ENCODE data around the gene C1QTNF9B. TPM values are rescaled to one million over a fixed set of nuclear protein-coding genes. Genes with fewer than 3 reads are reported as not detected.

Gene C1QTNF9B
- total RNA-seq, 1 donor from 2014 or later = not detected

DNA sequence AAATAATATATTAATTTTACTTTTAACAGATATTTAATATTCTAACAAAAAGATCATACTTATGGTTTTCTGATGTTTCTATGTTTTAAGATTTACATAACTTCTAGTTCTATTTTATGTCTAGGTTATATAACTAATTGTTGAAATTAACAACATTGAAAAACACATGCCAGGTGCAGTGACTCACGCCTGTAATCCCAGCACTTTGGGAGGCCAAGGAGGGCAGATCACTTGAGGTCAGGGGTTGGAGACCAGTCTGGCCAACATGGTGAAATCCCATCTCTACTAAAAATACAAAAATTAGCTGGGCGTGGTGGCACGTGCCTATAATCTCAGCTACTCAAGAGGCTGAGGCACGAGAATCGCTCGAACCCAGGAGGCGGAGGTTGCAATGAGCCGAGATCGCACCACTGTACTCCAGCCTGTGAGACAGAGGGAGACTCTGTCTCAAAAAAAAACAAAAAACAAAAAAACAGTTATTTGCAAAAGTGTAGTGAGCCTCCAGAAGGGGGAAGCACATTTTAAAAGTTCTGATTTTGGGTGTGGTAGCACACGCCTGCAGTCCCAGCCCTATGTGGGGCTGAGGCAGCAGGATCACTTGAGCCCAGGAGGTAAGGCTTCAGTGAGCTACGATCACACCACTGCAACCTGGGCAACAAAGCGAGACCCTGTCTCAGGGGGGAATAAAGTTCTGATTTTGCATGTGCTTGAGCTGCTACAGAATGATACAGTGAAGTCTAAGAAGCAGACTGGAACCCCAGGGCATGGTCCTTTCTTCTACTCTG lies 26.8 kb downstream of the C1QTNF9B start:
- Mint-ChIP-seq H3K4me3 (ENCODE audit: low read depth) (no peak overlapping the region), H3K36me3 (ENCODE audit: insufficient read depth) (no peaks in the 10 kb centered on the region), H3K4me1 (ENCODE audit: low read depth) (peaks cover 5% of the 10 kb centered on the region), H3K27me3 (no peaks in the 10 kb centered on the region), H3K27ac (no peak overlapping the region), H3K9me3 (ENCODE audit: low read depth) (no peaks in the 10 kb centered on the region)
- DNase-seq (ENCODE audit: low spot score, unreplicated experiment) = no peak
- TF ChIP-seq CTCF (IDR thresholded peaks at IDR 0.05; ENCODE audit: unreplicated experiment) = no peak

DNA sequence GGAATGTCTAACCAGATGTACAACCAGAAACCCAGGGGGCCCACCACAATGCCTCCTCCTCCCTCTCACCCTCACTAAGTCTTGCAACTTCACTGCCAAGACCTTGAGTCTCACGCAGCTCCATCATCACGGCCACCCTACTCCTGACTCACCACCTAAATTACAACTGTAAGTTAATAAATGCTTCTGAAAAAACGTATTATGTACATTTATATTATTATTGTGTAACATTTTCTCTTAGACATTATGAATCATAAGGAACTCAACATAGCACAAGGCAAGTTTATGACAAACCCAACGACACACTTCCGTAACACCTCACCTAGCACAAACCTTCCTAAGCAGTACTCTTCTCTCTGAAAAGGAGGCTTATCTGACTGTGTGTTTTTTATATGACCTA lies 28.8 kb downstream of the C1QTNF9B start:
- Mint-ChIP-seq H3K9me3 (ENCODE audit: low read depth) (no peaks in the 10 kb centered on the region), H3K4me3 (ENCODE audit: low read depth) (no peak overlapping the region), H3K4me1 (ENCODE audit: low read depth) (peaks cover 5% of the 10 kb centered on the region), H3K27ac (no peak overlapping the region), H3K36me3 (ENCODE audit: insufficient read depth) (no peaks in the 10 kb centered on the region), H3K27me3 (no peaks in the 10 kb centered on the region)
- TF ChIP-seq CTCF (IDR thresholded peaks at IDR 0.05; ENCODE audit: unreplicated experiment) = no peak
- DNase-seq (ENCODE audit: low spot score, unreplicated experiment) = no peak

DNA sequence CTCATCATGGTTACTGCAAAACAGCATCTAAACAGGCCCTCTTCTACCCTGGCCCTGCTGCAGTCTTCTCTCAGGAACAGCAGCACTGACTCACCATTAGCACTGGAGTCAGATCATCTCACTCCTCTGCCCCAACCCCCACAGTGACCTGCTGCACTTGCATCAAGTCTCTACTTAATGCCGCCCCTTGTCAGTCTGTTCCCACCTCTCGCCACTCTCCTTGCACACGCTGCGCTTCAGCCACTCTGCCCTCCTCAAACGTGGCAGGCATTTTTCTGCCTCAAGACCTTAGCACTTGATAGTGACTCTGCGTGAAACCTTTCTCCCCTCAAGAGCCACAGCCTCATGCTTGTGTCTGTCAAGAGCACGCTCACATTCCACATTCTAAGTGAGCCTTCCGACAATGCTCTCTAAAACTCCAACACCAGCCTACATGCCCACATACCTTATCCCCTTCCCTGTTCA lies 30.2 kb downstream of the C1QTNF9B start:
- H3K27me3 Mint-ChIP-seq = no peaks in the 10 kb centered on the region
- no peak overlapping the region for H3K27ac Mint-ChIP-seq
- no peaks in the 10 kb centered on the region for H3K9me3 Mint-ChIP-seq (ENCODE audit: low read depth)
- no peak for DNase-seq (ENCODE audit: low spot score, unreplicated experiment)
- no peak for TF ChIP-seq CTCF (IDR thresholded peaks at IDR 0.05; ENCODE audit: unreplicated experiment)
- no peak overlapping the region for H3K4me3 Mint-ChIP-seq (ENCODE audit: low read depth)
- no peaks in the 10 kb centered on the region for H3K36me3 Mint-ChIP-seq (ENCODE audit: insufficient read depth)
- H3K4me1 Mint-ChIP-seq (ENCODE audit: low read depth) = no peaks in the 10 kb centered on the region

GRCh38 chr13:23866420-23867026 lies 30.8 kb downstream of the C1QTNF9B start:
- TF ChIP-seq CTCF (IDR thresholded peaks at IDR 0.05; ENCODE audit: unreplicated experiment) = no peak
- Mint-ChIP-seq H3K27me3 (no peaks in the 10 kb centered on the region), H3K4me1 (ENCODE audit: low read depth) (no peaks in the 10 kb centered on the region), H3K9me3 (ENCODE audit: low read depth) (no peaks in the 10 kb centered on the region), H3K4me3 (ENCODE audit: low read depth) (no peak overlapping the region), H3K36me3 (ENCODE audit: insufficient read depth) (no peaks in the 10 kb centered on the region), H3K27ac (no peak overlapping the region)
- no peak for DNase-seq (ENCODE audit: low spot score, unreplicated experiment)

DNA sequence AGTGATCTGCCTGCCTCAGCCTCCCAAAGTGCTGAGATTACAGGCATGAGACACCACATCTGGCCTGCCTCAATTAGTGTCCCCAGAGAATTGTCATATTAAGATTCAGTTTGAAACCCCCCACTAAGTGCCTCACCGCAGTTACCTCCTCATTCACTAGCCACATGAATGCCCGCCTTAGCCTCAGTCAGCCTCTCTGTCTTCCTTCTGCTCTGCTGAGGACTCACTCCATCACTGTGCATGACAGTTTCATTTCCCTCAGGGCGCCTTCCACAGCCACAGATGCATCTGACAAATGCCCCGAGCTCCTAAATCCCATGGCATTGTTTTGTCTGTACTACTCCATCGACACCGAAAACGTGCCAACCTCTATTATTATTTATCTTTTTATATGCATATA lies 31.4 kb downstream of the C1QTNF9B start:
- no peak for DNase-seq (ENCODE audit: low spot score, unreplicated experiment)
- Mint-ChIP-seq H3K4me3 (ENCODE audit: low read depth) (no peak overlapping the region), H3K27ac (no peak overlapping the region), H3K4me1 (ENCODE audit: low read depth) (no peaks in the 10 kb centered on the region), H3K9me3 (ENCODE audit: low read depth) (no peaks in the 10 kb centered on the region), H3K36me3 (ENCODE audit: insufficient read depth) (peaks cover under 1% of the 10 kb centered on the region), H3K27me3 (no peaks in the 10 kb centered on the region)
- TF ChIP-seq CTCF (IDR thresholded peaks at IDR 0.05; ENCODE audit: unreplicated experiment) = no peak
